Left hindlimb (tissue), 1 donor: ENCODE measurements around the gene FOXK2.

Experiments
- DNase-seq: peaks from one replicate; pipeline ENCODE4 v3.0.0-alpha.2; 2018

FOXK2 gene

DNA sequence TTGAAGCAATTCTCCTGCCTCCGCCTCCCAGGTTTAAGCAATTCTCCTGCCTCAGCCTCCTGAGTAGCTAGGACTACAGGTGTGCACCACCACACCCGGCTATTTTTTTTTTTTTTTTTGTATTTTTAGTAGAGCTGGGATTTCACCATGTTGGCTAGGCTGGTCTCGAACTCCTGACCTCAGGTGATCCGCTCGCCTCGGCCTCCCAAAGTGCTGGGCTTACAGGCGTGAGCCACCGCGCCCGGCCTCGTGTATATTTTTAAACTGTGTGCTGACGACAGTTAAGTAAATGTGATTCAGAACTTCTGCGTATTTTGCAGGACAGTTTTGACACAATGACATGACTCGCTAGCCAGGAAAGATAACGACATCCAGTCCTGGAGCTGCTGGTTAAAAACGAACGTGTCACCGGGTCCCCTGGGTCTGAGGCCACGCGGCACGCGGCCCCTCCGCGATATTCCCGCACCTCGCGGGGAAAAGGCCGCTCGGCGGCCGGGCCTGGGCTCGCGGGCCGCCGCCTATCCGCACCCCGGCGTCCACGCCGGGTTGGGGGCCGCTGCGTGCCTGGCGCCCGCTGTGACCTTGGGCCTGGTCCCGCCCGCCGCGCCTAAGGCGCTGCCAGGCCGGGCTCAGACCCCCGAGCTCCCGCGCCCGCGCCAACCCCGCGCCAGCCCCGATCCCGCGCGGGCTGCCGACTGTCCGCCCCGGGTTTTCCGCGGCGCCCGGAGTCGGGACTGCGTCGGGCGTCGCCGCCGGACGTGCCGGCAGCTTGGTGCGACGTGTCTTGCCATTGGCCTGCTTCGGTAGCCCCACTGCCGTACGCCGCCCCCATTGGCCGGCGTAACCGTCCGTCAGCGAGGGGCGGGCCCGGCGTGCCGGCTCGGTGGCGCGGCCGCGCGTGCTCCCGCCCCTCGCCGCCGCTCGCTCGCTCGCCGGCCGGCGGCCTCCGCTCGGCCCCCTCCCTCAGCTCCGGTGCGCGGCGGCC, at the start of gene FOXK2:
Gene FOXK2, plus strand, starts transcription at position 907 of the 985 bp plus-strand sequence. CDS start 157 bp downstream, outside the sequence.
- DNase-seq: peak; percentile 97

GRCh38 chr17:82470065-82470464, 49.5 kb upstream of the FOXK2 start:
- DNase-seq: no peak

- DNase-seq: no peak
These were observed 45.1 kb upstream of the FOXK2 start for GRCh38 chr17:82474223-82475010.

DNA sequence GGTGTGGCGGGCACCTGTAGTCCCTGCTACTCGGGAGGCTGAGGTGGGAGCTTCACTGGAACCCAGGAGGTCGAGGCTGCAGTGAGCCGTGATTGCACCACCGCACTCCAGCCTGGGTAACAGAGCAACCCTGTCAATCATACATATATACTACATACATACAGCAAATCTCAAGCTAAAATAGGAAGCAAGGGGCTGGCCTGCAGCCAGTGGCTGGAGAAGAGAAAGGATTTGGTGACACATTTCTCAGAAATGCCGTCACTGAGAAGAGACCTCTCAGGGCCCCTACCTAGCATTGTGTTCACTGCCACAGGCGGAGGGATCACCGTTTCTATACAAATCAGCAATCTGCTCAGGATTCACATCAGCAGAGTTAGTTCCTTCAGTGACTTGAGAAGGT, 44.1 kb upstream of the FOXK2 start:
- DNase-seq: no peak

DNA sequence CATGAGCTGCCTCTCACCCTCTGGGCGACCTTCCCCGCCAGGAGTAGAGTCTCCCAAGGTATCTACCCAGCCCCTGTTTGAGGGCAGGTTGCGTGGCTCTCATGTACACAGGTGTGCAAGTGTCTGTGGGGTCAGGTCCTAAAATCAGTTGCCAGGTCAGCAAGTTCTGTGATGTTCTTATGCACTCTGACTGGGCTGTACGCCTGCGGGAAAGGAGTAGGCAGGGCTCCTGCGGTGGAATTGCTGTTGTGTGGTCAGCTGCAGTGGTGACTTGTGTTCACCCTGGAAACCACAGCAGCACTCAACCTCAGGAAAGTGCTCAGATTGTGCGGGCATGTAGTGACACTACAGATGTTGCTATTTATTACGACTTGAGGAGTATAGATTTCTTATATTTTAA, 41.6 kb upstream of the FOXK2 start:
- no peak for DNase-seq

DNA sequence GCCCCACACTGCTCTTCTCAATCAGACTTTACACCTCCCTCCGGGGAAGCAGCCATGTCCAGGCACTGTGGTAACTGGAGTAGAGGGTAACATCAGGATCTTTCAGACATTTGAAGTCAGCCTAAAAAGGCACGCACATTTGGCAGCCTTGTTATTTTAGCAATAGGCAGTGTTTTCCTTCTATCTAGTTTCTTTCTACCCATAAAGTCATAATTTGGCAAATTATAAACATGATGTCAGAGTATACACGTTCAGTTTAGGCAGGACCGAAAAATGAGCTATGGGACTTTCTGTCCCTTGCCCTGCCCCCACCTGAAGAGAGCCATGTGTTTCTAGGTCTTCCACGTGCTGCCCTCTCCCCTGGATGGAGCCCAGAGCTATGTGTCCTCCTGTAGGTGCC, 39.9 kb upstream of the FOXK2 start:
- DNase-seq: no peak

- DNase-seq: no peak
These were observed 39.2 kb upstream of the FOXK2 start for GRCh38 chr17:82480318-82480717.

DNA sequence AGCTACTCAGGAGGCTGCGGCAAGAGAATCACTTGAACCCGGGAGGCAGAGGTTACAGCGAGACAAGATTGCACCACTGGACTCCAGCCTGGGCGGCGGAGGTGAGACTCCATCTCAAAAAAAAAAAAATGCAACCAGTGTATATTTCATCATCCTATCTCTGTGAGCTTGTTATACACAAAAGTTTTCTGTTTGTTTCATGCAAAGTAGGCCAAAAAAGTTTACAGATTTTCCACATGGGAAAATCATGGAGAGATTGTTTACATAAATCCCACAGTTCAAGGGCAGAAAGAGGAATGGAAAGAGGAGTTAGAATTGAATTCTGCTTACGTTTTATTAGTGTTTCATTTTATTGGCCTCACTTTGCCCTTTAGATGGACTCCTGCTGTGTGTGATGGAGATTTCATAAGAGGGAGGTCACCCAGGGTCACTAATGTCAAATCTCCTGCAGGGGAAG, 36.3 kb upstream of the FOXK2 start:
- DNase-seq: no peak

GRCh38 chr17:82483836-82484235, 35.7 kb upstream of the FOXK2 start:
- DNase-seq: no peak

- no peak for DNase-seq
These were observed 33.1 kb upstream of the FOXK2 start for GRCh38 chr17:82486231-82487094.

DNA sequence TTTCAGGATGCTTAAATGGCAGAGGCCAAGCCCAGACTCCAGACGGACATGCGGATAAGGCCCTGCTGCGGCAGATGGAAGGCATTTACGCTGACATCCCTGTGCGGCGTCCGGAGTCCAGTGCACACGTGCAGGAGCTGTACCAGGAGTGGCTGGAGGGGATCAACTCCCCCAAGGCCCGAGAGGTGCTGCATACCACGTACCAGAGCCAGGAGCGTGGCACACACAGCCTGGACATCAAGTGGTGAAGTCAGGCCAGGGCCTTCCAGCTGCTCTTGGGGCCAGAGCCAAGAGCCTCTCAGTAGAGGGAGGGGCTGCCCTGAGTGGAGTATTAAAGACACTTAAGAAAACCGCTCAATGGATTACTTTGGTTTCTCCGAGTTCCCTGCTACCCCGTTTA, 31.6 kb upstream of the FOXK2 start:
- DNase-seq: peak; percentile 64

- peak; percentile 71 for DNase-seq
These were observed 30.4 kb upstream of the FOXK2 start for GRCh38 chr17:82489117-82489516.

- no peak for DNase-seq
These were observed 29.6 kb upstream of the FOXK2 start for GRCh38 chr17:82489851-82490511.

DNA sequence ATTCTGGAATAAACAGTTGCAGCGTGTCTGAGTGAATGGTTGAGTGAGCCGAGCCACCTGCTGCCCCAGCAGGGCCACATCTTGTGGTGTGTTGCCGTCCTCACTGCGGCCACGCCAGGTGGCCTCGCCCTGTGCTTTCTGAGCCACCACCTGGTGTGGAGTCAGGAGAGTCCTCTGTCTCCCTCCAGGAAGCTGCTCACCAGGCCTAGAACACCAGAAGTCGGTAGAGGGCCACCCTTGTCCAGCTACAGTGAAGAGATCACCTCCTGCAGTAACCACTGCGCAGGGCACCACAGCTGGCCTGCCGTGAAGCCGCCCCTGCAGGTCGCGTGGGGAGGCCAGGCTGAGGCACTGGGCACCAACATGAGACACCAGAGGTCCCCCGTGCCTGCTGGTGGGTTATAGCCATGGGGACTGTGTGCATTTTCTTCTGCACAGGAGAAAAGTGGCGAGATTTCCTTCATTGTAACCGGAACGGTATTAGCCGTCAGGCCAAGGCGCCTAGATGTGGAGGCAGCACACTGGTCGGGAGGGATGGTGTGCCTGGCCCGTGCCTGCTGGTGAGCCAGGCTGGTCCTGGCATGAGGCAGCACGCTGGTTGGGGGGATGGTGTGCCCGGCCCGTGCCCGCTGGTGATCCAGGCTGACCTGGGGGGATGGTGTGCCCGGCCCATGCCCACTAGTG, 28.9 kb upstream of the FOXK2 start:
- DNase-seq: no peak

DNA sequence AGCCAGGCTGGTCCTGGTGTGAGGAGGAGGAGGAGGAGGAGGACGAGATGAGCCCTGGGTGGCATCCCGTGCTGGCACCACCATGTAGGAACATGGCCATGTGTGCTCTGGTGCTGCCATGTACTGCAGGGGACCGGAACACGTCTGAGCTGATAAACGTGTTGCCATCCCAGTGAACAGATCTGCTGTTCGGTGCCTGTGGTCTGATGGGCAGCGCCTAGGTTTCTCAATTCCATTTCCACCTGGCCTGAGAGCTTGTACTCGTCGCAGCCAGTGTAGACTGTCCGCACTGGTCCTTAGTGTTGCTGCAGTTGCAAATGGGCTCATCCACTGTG, 28.4 kb upstream of the FOXK2 start:
- DNase-seq: no peak

DNA sequence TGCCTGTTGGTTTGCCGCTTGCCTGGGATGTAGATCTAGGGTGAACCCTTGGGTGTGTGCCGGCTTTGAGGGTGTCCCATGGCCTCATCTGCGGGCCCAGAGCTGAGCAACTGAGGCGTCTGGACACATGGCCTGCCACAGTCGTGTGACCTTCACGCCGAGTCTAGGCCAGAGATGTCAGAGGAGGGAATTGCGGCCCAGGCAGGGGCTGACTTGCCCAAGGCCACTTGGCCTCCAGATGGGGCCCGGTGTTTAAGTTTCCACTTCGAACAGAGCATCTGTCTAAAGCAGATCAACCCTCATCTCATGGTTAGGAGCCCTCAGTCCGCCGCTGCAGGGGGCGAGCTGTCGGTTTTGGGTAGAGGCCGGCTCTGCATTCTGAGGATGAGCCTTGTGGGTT, 28.0 kb upstream of the FOXK2 start:
- DNase-seq: no peak

DNA sequence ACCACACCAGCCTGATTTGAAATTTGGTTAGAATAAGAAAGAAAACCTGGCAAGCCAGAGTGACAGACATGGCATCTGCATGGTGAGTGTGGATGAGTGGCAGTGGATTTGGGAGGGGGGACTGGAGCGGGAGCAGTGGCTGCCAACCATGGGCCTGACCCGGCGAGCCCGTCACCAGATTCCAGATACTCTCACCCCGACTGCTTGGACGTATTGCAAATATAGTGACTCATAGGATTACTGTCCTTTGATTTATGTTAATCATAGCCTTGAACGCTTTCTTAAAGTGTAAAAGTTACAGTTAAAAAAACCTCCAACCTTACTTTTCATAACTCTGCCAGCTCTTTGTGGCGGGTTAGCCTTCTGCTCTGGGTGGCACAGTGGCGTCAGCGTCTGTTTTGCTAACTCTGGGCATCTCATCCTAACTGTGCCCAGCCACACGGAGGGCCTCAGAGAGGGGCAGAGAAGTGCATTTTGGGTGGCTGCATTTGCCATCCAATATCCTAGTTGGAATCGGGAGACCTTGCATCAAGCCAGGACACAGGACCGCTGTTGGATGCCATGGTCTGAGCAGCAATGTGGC, 26.8 kb upstream of the FOXK2 start:
- no peak for DNase-seq

GRCh38 chr17:82493226-82493781, 26.2 kb upstream of the FOXK2 start:
- no peak for DNase-seq

- peak; percentile 94 for DNase-seq
These were observed 25.1 kb upstream of the FOXK2 start for GRCh38 chr17:82494236-82495055.
